NAMALWA (cell line): ENCODE measurements around the gene GPR32.
"Not testable (repeated sequence)": the region's sequence is repeated elsewhere in the genome, so short reads cannot be mapped to it uniquely, and the experiment has no call there.

Source experiments
- DNase-seq: peaks from one replicate; pipeline ENCODE4 v3.0.0-alpha.2; 2015; ENCODE audit warnings: low spot score

GPR32 gene

GRCh38 chr19:50803633-50804419 lies 33.6 kb downstream of the GPR32 start:
- DNase-seq: peak; percentile 46

DNA sequence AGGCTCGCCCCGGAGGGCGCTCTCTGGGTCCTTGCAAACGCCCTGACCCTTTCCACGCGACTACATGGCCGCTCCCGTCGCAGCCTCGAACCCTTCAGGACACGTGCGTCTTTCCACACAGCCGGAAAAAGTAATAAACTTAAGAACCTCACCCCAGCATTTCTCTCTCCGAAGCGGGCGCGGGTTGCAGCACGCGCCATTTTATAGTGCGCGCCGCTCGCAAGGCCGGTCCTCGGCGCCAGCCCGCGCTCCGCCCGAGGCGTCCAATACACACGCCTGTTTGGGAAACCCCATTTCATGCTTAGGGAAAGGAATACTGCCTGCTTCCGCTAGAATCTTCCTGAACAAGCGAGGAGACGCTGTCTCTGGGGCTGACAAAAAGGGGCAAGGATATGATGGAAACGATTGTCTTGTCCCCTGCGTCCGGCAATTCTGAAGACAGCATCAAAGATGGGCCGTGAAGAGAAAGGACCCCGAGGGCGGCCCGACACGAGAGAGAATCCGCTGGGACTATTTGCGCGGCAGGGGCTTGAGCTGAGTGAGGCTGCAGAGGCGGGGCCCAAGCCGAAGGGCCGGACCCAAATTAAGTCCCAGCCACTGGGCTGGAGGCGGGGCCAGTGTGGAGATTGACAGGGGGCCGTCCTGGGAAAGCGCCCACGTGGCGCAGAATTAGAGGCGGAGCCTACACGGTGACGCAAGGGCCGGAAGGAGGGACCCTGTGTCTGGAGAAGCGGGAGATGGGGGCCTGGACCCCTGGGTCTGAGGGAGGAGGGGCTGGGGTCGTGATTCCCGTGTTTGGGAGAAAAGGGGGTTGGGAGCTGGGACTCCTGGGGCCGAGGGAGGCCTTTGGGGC lies 34.4 kb downstream of the GPR32 start:
- DNase-seq: peak; percentile 99

DNA sequence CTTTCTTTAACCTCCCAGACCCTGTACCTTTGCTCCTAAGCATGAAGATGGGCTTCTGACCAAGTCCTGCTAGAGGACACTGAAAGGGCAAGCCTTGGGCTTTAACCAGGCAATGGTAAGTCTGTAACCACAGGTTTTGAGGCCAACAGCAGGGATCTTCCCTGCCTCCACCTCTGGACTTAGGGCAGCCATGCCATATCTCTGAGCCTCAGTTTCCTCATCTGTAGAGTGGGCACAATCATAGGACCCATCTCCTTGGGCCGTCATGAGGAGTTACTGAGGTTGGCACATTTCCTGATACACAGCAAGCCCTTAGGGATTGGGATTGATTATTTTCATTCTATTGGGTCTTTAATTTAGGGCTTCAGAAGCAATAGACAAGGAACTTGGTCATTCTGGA lies 38.6 kb downstream of the GPR32 start:
- no peak for DNase-seq

DNA sequence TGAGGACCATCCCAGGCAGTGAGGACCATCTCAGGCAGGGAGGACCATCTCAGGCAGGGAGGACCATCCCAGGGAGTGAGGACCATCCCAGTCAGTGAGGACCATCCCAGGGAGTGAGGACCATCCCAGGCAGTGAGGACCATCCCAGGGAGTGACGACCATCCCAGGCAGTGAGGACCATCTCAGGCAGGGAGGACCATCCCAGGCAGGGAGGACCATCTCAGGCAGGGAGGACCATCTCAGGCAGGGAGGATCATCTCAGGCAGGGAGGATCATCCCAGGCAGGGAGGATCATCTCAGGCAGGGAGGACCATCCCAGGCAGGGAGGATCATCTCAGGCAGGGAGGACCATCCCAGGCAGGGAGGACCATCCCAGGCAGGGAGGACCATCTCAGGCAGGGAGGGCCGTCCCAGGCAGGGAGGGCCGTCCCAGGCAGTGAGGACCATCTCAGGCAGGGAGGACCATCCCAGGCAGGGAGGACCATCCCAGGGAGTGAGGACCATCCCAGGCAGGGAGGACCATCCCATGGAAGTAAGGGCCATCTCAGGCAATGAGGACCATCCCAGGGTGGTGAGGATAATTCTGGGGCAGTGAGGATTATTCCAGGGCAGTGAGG lies 41.5 kb downstream of the GPR32 start:
- not testable (repeated sequence) for DNase-seq

GRCh38 chr19:50812474-50812873 lies 42.2 kb downstream of the GPR32 start:
- DNase-seq: no peak

GRCh38 chr19:50814883-50815282 lies 44.6 kb downstream of the GPR32 start:
- DNase-seq: no peak

GRCh38 chr19:50815439-50815838 lies 45.2 kb downstream of the GPR32 start:
- no peak for DNase-seq

- peak; percentile 60 for DNase-seq
These were observed 47.9 kb downstream of the GPR32 start for GRCh38 chr19:50817941-50818858.

- peak; percentile 62 for DNase-seq
These were observed 48.7 kb downstream of the GPR32 start for GRCh38 chr19:50818859-50819472.

- DNase-seq: no peak
These were observed 49.4 kb downstream of the GPR32 start for GRCh38 chr19:50819636-50820035.

- peak; percentile 43 for DNase-seq
These were observed 49.8 kb downstream of the GPR32 start for GRCh38 chr19:50820086-50820485.

DNA sequence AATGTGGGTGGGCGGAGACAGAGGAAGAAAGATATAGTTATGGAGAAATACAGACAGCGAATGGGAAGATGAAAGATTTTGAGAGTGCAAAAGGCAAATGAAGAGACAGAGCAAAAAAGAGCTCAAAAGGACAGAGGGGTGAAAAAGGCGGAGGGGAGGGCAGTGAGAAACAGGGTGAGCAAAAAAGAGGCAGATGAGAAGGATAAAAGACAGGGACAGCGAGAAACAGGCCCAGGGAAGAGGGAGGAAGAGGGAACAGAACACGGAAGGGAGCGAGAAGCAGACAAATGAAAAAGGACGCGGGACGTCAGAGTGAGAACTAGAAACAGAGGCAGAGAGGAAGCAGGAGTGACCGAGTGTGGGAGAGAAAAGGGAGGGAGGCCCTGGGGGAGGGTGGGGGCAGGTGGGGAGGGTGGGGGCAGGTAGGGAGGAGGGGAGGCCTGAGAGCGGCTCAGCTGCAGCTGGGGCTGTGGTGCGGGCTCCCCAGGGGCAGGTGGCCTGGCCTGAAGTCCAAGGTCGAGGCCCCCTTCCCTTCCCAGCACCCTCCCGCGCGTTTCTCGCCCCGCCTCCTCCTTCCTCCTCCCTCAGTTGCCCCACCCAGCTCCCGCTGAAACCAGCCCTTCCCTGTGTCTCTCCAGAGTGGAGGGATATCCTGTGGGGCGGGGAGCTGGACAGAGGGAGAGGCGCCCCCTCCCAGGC lies 50.4 kb downstream of the GPR32 start:
- no peak for DNase-seq

- no peak for DNase-seq
These were observed 51.0 kb downstream of the GPR32 start for GRCh38 chr19:50821248-50821612.
